Keratinocyte (primary cell): ENCODE data around the gene THOC6. TPM values are rescaled to one million over a fixed set of nuclear protein-coding genes. Genes with fewer than 3 reads are reported as not detected.

Source experiments
- DNase-seq: peaks from one replicate; pipeline ENCODE4 v3.0.0-alpha.2; 2011; ENCODE audit warnings: low read depth, missing footprints, low spot score
- FAIRE-seq: peaks from 2 replicates; lab custom pipeline; 2011; peaks lifted over from hg19 to GRCh38; lab: Jason Lieb, UNC
- H2AFZ ChIP-seq: 2 replicates; pipeline ENCODE4 v1.6.0; 2012; ENCODE audit warnings: low read length, control low read depth, inconsistent platforms; ENCODE audit not compliant: control insufficient read depth
- H3K27ac ChIP-seq: 2 replicates; pipeline ENCODE4 v1.5.1; 2011; ENCODE audit warnings: low read length; ENCODE audit not compliant: control insufficient read depth, insufficient read depth
- H3K27me3 ChIP-seq: 3 replicates; pipeline ENCODE4 v1.6.0; 2011; ENCODE audit warnings: low read length; ENCODE audit not compliant: control insufficient read depth, insufficient read depth; ENCODE audit errors: extremely low read depth
- H3K36me3 ChIP-seq, 2 experiments: 2 replicates in 1 of 2; 3 replicates in 1 of 2; pipeline ENCODE4 v1.5.1; 2011; ENCODE audit warnings: low read length in 2 of 2, mild to moderate bottlenecking in 1 of 2; ENCODE audit not compliant: control insufficient read depth in 2 of 2, insufficient read depth in 2 of 2; ENCODE audit errors: extremely low read depth in 1 of 2
- H3K4me1 ChIP-seq: 3 replicates; pipeline ENCODE4 v1.5.1; 2011; ENCODE audit warnings: low read length; ENCODE audit not compliant: control insufficient read depth, insufficient read depth; ENCODE audit errors: extremely low read depth
- H3K4me2 ChIP-seq: 3 replicates; pipeline ENCODE4 v1.6.0; 2011; ENCODE audit warnings: low read depth, low read length; ENCODE audit not compliant: control insufficient read depth, insufficient read depth; ENCODE audit errors: extremely low read depth
- H3K4me3 ChIP-seq, 3 experiments: fragments of 200-600 bp in 1 of 3; sonication (generic) in 1 of 3; 2 replicates in 2 of 3; 3 replicates in 1 of 3; pipeline ENCODE4 v1.5.1; 2011 to 2016; ENCODE audit warnings: low read length in 3 of 3, mild to moderate bottlenecking in 3 of 3, control low read depth in 2 of 3, inconsistent platforms in 1 of 3, low read depth in 1 of 3, mixed read lengths in 1 of 3, mixed run types in 1 of 3, moderate library complexity in 1 of 3; ENCODE audit not compliant: control insufficient read depth in 2 of 3, insufficient read depth in 2 of 3; ENCODE audit errors: extremely low read depth in 1 of 3
- H3K79me2 ChIP-seq: 2 replicates; pipeline ENCODE4 v1.6.0; 2012; ENCODE audit warnings: low read length; ENCODE audit not compliant: control insufficient read depth, insufficient read depth
- H3K9ac ChIP-seq: 3 replicates; pipeline ENCODE4 v1.6.0; 2011; ENCODE audit warnings: low read length; ENCODE audit not compliant: control insufficient read depth, insufficient read depth; ENCODE audit errors: extremely low read depth
- H3K9me1 ChIP-seq: 3 replicates; pipeline ENCODE4 v1.6.0; 2011; ENCODE audit warnings: low read length; ENCODE audit not compliant: control insufficient read depth, insufficient read depth; ENCODE audit errors: extremely low read depth
- H3K9me3 ChIP-seq: 2 replicates; pipeline ENCODE4 v1.5.1; 2012; ENCODE audit warnings: low read depth, low read length; ENCODE audit not compliant: control insufficient read depth
- H4K20me1 ChIP-seq: 3 replicates; pipeline ENCODE4 v1.6.0; 2011; ENCODE audit warnings: low read length; ENCODE audit not compliant: control insufficient read depth, insufficient read depth; ENCODE audit errors: extremely low read depth
- CTCF ChIP-seq, 3 experiments: IDR thresholded peaks in 1 of 3; conservative IDR thresholded peaks in 1 of 3; optimal IDR thresholded peaks in 1 of 3; 2 replicates in 2 of 3; 3 replicates in 1 of 3; pipeline versions ENCODE3 to v1.5.1; 2011; ENCODE audit warnings: low read length in 3 of 3, mild to moderate bottlenecking in 3 of 3, moderate library complexity in 2 of 3, control low read depth in 1 of 3, inconsistent platforms in 1 of 3; ENCODE audit not compliant: insufficient read depth in 2 of 3; ENCODE audit errors: extremely low read depth in 1 of 3
- EZH2 ChIP-seq: IDR thresholded peaks from one replicate; pipeline ENCODE4 v1.6.1; 2012; ENCODE audit warnings: inconsistent platforms, mild to moderate bottlenecking, low read length, moderate library complexity
- dilution Hi-C: fragments of 300-500 bp; cut with MboI; formaldehyde crosslinking; loops from one replicate; pipeline ENCODE4 v1.7.0; 2020; ENCODE audit warnings: low sequenced_read_pairs; ENCODE audit not compliant: extremely low pct_ligation_motif_present
- polyA plus RNA-seq, 5 experiments: library from polyadenylated mRNA; depleted of rRNA in 3 of 5; stranded (reverse) in 3 of 5; stranded (forward) in 1 of 5; unstranded in 1 of 5; fragments of >200 nt; gene quantifications; 1 replicate in 1 of 5; 2 replicates in 3 of 5; 3 replicates in 1 of 5; pipeline versions ENCODE4 v1.2.1 to v1.2.3, GENCODE V29; 2011 to 2012; ENCODE audit warnings: missing spikeins in 2 of 5, low read depth in 1 of 5, low replicate concordance in 1 of 5

The THOC6 gene
- polyA plus RNA-seq, 1 donor (not counting 4 experiments of a cell fraction or from before 2014, with no cell fraction given) = 10.3 TPM

DNA sequence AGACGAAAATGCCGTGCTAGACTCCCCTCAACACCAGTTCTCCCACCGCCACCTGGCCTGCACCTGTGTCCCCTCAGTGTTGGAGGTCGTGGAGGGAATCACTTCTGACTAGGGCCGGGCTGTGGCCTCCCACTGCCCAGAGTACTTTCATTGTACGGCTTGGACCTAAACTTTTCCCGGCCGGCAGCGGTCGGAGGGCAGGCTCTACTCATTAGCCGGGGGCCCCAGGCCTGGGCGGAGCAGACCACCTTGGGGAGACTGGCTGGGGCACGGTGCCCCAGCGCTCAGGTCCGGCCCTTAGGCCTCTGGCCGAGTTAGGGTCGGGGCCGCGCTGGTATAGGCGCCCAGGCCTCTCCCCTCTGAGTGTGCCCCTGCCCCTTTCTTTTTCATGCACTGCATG, 6.5 kb upstream of the THOC6 start:
- no peak for DNase-seq
- H2AFZ ChIP-seq = no peak overlapping the region
- H3K9ac ChIP-seq = no peak overlapping the region
- no peak overlapping the region for H3K27ac ChIP-seq
- H3K4me2 ChIP-seq = no peak overlapping the region
- TF ChIP-seq EZH2 = no peak
- TF ChIP-seq CTCF (optimal IDR thresholded peaks at IDR 0.05 in 1 of 3, IDR thresholded peaks at IDR 0.05 in 1 of 3, conservative IDR thresholded peaks at IDR 0.05 in 1 of 3; ENCODE audit: extremely low read depth in 1 of 3, insufficient read depth in 2 of 3, low read length in 3 of 3) = no peak
- H3K4me3 ChIP-seq = no peak overlapping the region
- H4K20me1 ChIP-seq = no peaks in the 10 kb centered on the region
- H3K36me3 ChIP-seq = peaks cover 4 to 6% of the 10 kb centered on the region in 2 experiments
- peaks cover 15% of the 10 kb centered on the region for H3K4me1 ChIP-seq
- H3K9me3 ChIP-seq = no peaks in the 10 kb centered on the region
- no peaks in the 10 kb centered on the region for H3K79me2 ChIP-seq
- peaks cover 21% of the 10 kb centered on the region for H3K27me3 ChIP-seq
- no peaks in the 10 kb centered on the region for H3K9me1 ChIP-seq
- dilution Hi-C loops = no loop called here
- no peak for FAIRE-seq

- H3K4me2 ChIP-seq = peak within 1 kb of the TSS; percentile 45
- no peak within 1 kb of the TSS for H3K9ac ChIP-seq
- FAIRE-seq (no peak), DNase-seq (no peak)
- dilution Hi-C loops = no loop called here
- no peak within 1 kb of the TSS for H3K27ac ChIP-seq
- peaks cover 4 to 12% of the 10 kb centered on the region in 2 experiments for H3K36me3 ChIP-seq
- H2AFZ ChIP-seq = no peak within 1 kb of the TSS
- H4K20me1 ChIP-seq = no peaks in the 10 kb centered on the region
- H3K9me1 ChIP-seq = no peaks in the 10 kb centered on the region
- TF ChIP-seq EZH2 (no peak), CTCF (optimal IDR thresholded peaks at IDR 0.05 in 1 of 3, IDR thresholded peaks at IDR 0.05 in 1 of 3, conservative IDR thresholded peaks at IDR 0.05 in 1 of 3; ENCODE audit: extremely low read depth in 1 of 3, insufficient read depth in 2 of 3, low read length in 3 of 3) (peak; percentile 19 to 48 (median 23))
- no peaks in the 10 kb centered on the region for H3K9me3 ChIP-seq
- peaks cover 15% of the 10 kb centered on the region for H3K27me3 ChIP-seq
- H3K4me3 ChIP-seq = no peak within 1 kb of the TSS
- peaks cover 19% of the 10 kb centered on the region for H3K4me1 ChIP-seq
- no peaks in the 10 kb centered on the region for H3K79me2 ChIP-seq
Observed at GRCh38 chr16:3017794-3018506, 5.9 kb upstream of the THOC6 start, which contains the start of gene CLDN6. TSS of gene CLDN6 (minus strand) at chr16:3018183. CDS start at chr16:3016021, 2,162 bp downstream.
